Right cardiac atrium (tissue), 5 donors: ENCODE results near the gene TIMELESS. TPM values are rescaled to one million over a fixed set of nuclear protein-coding genes. Genes with fewer than 3 reads are reported as not detected.
"Not testable (repeated sequence)": the region's sequence is repeated elsewhere in the genome, so short reads cannot be mapped to it uniquely, and the experiment has no call there.

Source experiments
- ATAC-seq, 2 donors: fragments of 200-7000 bp; cut with Tn5 transposase; one replicate each; pipeline versions ENCODE4 v1.8.0 to v1.9.1; 2020; ENCODE audit warnings: moderate library complexity in 2 of 2, mild to moderate bottlenecking in 1 of 2
- DNase-seq, 3 donors: peaks; one replicate each; pipeline ENCODE4 v3.0.0-alpha.2; 2020
- H3K27ac ChIP-seq: one replicate; pipeline ENCODE4 v1.5.1; 2013; ENCODE audit warnings: mild to moderate bottlenecking, low read length, control low read depth, moderate library complexity
- H3K27me3 ChIP-seq: one replicate; pipeline ENCODE4 v1.6.1; 2013; ENCODE audit not compliant: control insufficient read depth, insufficient read depth
- H3K4me1 ChIP-seq: one replicate; pipeline ENCODE4 v1.6.1; 2013; ENCODE audit warnings: low read length; ENCODE audit not compliant: control insufficient read depth, insufficient read depth
- H3K4me3 ChIP-seq: one replicate; pipeline ENCODE4 v1.5.1; 2013; ENCODE audit warnings: low read length, control low read depth
- H3K9me3 ChIP-seq: one replicate; pipeline ENCODE4 v1.6.1; 2013; ENCODE audit warnings: low read length; ENCODE audit not compliant: control insufficient read depth
- WGBS: extraction: QIAGEN DNeasy Blood & Tissue Kit; methylation state at CpG from one replicate; pipeline ENCODE4 v1.1.7; 2013; 5-methylcytosine and 5-hydroxymethylcytosine counted together
- intact Hi-C, 4 donors: fragments of 100-400 bp; cut with DNase I; formaldehyde crosslinking; loops; one replicate each; pipeline versions ENCODE4 v1.11.0 to v1.14.0; 2022 to 2023
- polyA plus RNA-seq: library from polyadenylated mRNA; stranded (reverse); fragments of 200-250 nt; gene quantifications from one replicate; pipeline ENCODE4 v1.2.3, GENCODE V29; 2013
- total RNA-seq, 4 donors: library from RNA; stranded (reverse); fragmentation: NEBNext Ultra II Directional; extraction: Animal tissue kit (Norgen Biotek cat#: 25700); gene quantifications; one replicate each; pipeline ENCODE4 v1.2.1, GENCODE V29; 2021
- donor health status: healthy with polysubstance abuse.
- donor health status: DM: no; HTN: yes; CAD: no.
- donor health status: DM: no; HTN: no; CAD: no.
- donor health status: DM: no; HTN: yes; CAD: no; lungs with severe emphysema.
- donor health status: DM: yes; HTN: yes; CAD: no.

Gene TIMELESS
- total and polyA plus RNA-seq, 5 donors = 2.2 to 3.9 (median 3.6) TPM

GRCh38 chr12:56401612-56402011 lies 47.6 kb downstream of the TIMELESS start:
- H3K27me3 ChIP-seq, DNase-seq, H3K27ac ChIP-seq, H3K4me1 ChIP-seq, H3K9me3 ChIP-seq, H3K4me3 ChIP-seq, intact Hi-C loops, ATAC-seq: not testable (repeated sequence)

DNA sequence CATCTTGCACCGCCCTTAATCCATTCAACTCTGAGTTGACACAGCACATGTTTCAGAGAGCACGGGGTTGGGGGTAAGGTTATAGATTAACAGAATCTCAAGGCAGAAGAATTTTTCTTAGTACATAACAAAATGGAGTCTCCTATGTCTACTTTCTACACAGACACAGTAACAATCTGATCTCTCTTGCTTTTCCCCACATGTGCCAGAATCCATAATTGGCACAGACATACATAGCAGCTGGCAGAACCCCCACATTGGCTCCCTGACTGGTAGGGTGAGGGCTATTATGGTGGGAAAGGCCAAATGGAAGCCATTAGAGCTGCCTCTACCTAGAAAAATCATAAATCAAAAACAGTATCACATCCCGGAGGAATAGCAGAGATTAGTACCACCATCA lies 48.1 kb downstream of the TIMELESS start:
- H3K27ac ChIP-seq, intact Hi-C loops, H3K4me1 ChIP-seq, DNase-seq, H3K4me3 ChIP-seq, H3K27me3 ChIP-seq, H3K9me3 ChIP-seq, ATAC-seq: not testable (repeated sequence)
- 98% methylated on average over 1 of the region's 3 CpGs for WGBS

DNA sequence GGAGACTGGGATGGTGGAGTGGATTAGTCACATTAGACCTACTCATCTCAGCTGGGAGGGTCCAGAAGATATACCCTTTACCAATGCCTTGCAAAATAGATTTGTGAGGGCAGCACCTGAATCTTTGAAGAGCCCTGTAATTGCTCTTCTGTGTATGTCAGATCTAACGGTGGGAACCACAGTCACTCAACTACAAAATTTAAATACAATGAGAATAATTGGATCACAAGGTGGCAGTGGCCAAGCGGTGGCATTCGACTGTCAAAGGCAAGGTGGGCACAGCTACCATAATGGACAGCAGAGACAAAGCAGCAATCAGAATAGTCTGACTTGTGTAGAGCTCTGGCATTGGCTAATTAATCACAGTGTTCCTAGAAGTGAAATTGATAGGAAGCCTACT lies 49.8 kb downstream of the TIMELESS start:
- H3K27me3 ChIP-seq, H3K9me3 ChIP-seq, H3K4me1 ChIP-seq, H3K27ac ChIP-seq, ATAC-seq, intact Hi-C loops, H3K4me3 ChIP-seq, DNase-seq: not testable (repeated sequence)
- 84% methylated on average over 3 of the region's 3 CpGs for WGBS

DNA sequence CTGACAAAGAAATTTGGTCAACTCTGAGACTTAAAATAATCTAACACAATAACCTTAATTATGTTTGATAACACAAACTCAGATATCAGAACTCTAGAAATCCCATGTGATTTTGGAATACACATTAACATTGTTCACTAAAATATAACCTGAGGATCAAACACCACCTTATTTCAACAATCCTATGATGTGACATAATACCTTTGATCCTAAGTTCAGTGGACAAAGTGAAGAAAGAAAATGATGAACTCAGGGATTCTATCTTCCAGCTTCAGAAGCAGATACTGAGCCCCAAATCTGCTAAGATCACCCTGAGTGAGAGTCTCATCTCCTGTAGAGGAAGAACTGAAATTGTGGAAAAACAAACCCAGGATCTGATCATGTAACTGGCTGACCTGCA lies 50.9 kb downstream of the TIMELESS start:
- no peak overlapping the region for H3K27ac ChIP-seq
- DNase-seq = no peak
- intact Hi-C loops = no loop called here
- no peaks in the 10 kb centered on the region for H3K9me3 ChIP-seq
- H3K4me1 ChIP-seq = no peaks in the 10 kb centered on the region
- H3K4me3 ChIP-seq = no peak overlapping the region
- no peaks in the 10 kb centered on the region for H3K27me3 ChIP-seq
- ATAC-seq = no peak

DNA sequence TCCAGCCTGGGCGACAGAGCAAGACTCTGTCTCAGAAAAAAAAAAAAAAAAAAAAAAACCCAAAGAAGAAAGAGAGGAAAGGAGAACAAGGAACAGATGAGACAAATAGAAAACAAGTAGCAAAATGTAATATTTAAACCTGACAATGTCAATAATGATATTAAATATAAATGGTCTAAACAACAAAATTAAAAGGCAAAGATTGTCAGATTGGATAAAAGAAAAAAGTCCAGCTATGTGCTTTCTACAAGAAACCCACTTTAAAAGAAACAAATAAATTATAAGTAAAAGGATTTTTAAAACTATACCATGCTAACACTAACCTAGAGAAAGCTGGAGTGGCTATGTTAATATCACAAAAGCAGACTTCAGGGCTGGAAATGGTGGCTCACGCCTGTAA lies 56.9 kb downstream of the TIMELESS start:
- Histone ChIP-seq H3K27me3 (no peaks in the 10 kb centered on the region), H3K27ac (no peak overlapping the region), H3K4me1 (no peaks in the 10 kb centered on the region), H3K9me3 (no peaks in the 10 kb centered on the region), H3K4me3 (no peak overlapping the region)
- intact Hi-C loops = no loop called here
- WGBS = over 99% methylated on average over 2 of the region's 2 CpGs
- DNase-seq = no peak
- no peak for ATAC-seq

DNA sequence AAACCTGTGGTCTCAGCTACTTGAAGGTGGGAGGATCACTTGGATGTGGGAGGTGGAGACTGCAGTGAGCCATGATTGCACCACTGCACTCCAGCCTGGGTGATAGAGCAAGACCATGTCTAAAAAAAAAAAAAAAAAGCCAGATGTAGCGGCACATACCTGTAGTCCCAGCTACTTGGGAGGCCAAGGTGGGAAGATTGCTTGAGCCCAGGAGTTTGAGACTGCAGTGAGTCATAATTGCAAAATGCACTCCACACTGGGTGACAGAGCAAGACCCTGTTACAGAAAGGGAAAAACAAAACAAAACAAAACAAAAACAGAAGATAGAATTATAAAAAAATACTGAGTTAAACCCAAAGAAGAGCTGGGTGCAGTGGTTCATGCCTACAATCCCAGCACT lies 57.5 kb downstream of the TIMELESS start:
- no peak for ATAC-seq
- WGBS = 100% methylated on average over 1 of the region's 1 CpG

DNA sequence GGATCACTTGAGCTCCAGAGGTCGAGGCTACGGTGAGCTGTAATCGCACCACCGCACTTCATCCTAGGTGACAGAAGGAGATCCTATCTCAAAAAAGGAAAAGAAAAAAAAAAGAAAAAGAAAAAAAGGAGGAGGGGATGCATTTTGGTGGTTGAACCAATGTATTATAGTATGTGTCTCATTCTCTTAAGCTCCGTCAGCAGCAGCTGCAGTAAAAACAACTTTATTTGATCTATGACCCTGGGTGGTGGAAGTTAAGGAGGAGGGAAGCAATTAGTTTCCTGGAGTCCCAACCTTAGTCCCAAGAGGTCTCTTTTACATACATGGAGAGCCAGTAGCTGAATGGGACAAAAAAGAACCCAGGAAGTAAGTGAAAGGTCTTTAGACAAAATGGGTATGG lies 59.8 kb downstream of the TIMELESS start:
- Histone ChIP-seq H3K4me1 (no peaks in the 10 kb centered on the region), H3K9me3 (no peaks in the 10 kb centered on the region), H3K4me3 (no peak overlapping the region), H3K27ac (no peak overlapping the region), H3K27me3 (no peaks in the 10 kb centered on the region)
- no peak for ATAC-seq
- WGBS = 64% methylated on average over 5 of the region's 5 CpGs
- DNase-seq = no peak
- intact Hi-C loops = no loop called here

More for the DNA sequence above, 57.5 kb downstream of the TIMELESS start:
- H3K9me3 ChIP-seq = no peaks in the 10 kb centered on the region
- H3K4me3 ChIP-seq = no peak overlapping the region
- intact Hi-C loops = no loop called here
- H3K27ac ChIP-seq = no peak overlapping the region
- no peak for DNase-seq
- no peaks in the 10 kb centered on the region for H3K4me1 ChIP-seq
- no peaks in the 10 kb centered on the region for H3K27me3 ChIP-seq

DNA sequence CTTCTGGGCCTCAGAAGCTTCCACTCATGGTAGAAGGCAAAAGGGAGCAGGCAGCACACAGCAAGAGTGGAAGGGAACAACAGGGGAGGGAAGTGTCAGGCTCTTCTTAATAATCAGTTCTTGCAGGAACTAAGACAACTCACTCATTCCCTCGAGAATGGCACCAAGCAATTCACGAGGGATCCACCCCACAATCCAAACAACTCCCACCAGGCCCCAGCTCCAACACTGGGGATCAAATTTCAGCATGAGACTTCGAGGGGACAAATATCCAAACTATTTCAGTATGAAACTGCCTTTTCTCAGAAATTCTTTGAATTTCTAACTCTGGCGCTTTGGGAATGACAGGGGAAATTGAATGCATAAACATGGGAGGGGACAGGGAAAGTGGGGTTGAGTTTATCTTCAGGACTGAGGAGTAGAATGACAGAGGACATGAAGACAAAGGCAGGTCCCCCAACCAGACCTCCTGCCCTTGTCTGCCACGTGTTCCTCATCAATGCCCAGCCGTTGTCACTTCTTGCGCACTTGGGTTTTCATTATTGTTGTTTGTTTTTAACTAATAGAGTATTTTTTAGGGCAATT lies 62.0 kb downstream of the TIMELESS start:
- Histone ChIP-seq H3K27me3 (no peaks in the 10 kb centered on the region), H3K4me1 (no peaks in the 10 kb centered on the region), H3K9me3 (no peaks in the 10 kb centered on the region), H3K4me3 (no peak overlapping the region), H3K27ac (no peak overlapping the region)
- no peak for ATAC-seq
- 43% methylated on average over 7 of the region's 7 CpGs for WGBS
- DNase-seq = no peak
- intact Hi-C loops = no loop called here

DNA sequence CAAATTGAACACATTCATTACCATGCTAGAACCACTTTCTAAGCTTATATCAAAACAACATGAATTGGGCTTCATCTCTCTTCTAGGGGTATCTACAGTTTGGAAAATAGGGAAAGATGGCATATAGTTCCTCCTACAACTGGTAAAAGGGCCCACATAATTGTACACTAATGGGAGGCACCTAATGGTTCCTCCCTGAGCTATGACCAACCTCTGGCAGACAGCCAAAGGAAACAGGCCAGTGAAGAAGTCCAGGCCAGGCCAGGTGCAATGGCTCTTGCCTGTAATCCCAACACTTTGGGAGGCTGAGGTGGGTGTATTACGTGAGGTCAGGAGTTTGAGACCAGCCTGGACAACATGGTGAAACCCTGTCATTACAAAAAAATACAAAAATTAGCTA lies 63.4 kb downstream of the TIMELESS start:
- Histone ChIP-seq H3K9me3 (no peaks in the 10 kb centered on the region), H3K4me1 (no peaks in the 10 kb centered on the region), H3K27ac (no peak overlapping the region), H3K4me3 (no peak overlapping the region), H3K27me3 (no peaks in the 10 kb centered on the region)
- 93% methylated on average over 1 of the region's 1 CpG for WGBS
- DNase-seq (no peak), ATAC-seq (no peak)
- intact Hi-C loops = no loop called here

DNA sequence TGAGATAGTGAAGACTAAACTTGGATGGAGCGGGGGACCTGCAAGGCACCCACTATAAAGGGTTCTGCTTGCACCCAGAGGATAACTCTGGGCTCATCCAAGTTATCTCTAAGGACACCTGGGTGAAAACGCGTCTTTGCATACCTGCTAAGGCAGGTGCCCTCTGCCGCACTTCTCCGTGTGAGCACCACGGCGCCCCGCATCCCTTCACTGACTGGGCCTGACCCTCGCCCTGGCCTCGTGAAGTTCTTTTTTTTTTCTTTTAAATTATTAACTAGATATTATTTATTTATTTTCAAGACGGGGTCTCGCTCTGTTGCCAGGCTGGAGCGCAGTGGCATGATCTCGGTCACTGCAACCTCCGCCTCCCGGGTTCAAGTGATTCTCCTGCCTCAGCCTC lies 66.6 kb downstream of the TIMELESS start:
- H3K27me3 ChIP-seq = no peaks in the 10 kb centered on the region
- no peaks in the 10 kb centered on the region for H3K4me1 ChIP-seq
- DNase-seq = no peak
- no peak overlapping the region for H3K4me3 ChIP-seq
- intact Hi-C loops = no loop called here
- ATAC-seq = no peak
- H3K9me3 ChIP-seq = no peaks in the 10 kb centered on the region
- 94% methylated on average over 16 of the region's 16 CpGs for WGBS
- no peak overlapping the region for H3K27ac ChIP-seq

- Histone ChIP-seq H3K4me3 (no peak overlapping the region), H3K27me3 (no peaks in the 10 kb centered on the region), H3K4me1 (no peaks in the 10 kb centered on the region), H3K9me3 (no peaks in the 10 kb centered on the region), H3K27ac (no peak overlapping the region)
- ATAC-seq (no peak), DNase-seq (no peak)
- 39% methylated on average over 1 of the region's 1 CpG for WGBS
- intact Hi-C loops = no loop called here
These were observed 71.3 kb downstream of the TIMELESS start for GRCh38 chr12:56377989-56378316.

- Histone ChIP-seq H3K27ac (no peak overlapping the region), H3K27me3 (no peaks in the 10 kb centered on the region), H3K9me3 (no peaks in the 10 kb centered on the region), H3K4me1 (no peaks in the 10 kb centered on the region), H3K4me3 (no peak overlapping the region)
- WGBS = 58% methylated on average over 4 of the region's 4 CpGs
- DNase-seq = no peak
- ATAC-seq = peak in 1 of 2 donors; percentile 42
- intact Hi-C loops = no loop called here
These were observed 71.8 kb downstream of the TIMELESS start for GRCh38 chr12:56377310-56377988.
